Epithelial cell of esophagus (primary cell): ENCODE measurements around the gene TEX2.

Experiments used
- DNase-seq: peaks from one replicate; pipeline ENCODE4 v3.0.0; 2010; ENCODE audit warnings: low read depth
- H3K4me3 ChIP-seq: 2 replicates; pipeline ENCODE4 v1.5.1; 2011; ENCODE audit warnings: mild to moderate bottlenecking, low read length, control low read depth
- CTCF ChIP-seq: IDR thresholded peaks from 2 replicates; pipeline ENCODE4 v1.5.1; 2011; ENCODE audit warnings: low read depth, mild to moderate bottlenecking, low read length, control low read depth, inconsistent platforms; ENCODE audit not compliant: insufficient read depth; ENCODE audit errors: missing control alignments

Gene TEX2

GRCh38 chr17:64113006-64113405 is 150.1 kb downstream of the TEX2 start:
- H3K4me3 ChIP-seq, result no peak overlapping the region
- TF ChIP-seq CTCF, result no peak
- no peak for DNase-seq

GRCh38 chr17:64111831-64112230 is 151.2 kb downstream of the TEX2 start:
- no peak for DNase-seq
- no peak overlapping the region for H3K4me3 ChIP-seq
- TF ChIP-seq CTCF, result no peak

GRCh38 chr17:64110379-64111152 is 152.5 kb downstream of the TEX2 start:
- no peak for DNase-seq
- no peak overlapping the region for H3K4me3 ChIP-seq
- TF ChIP-seq CTCF, result no peak

- no peak for TF ChIP-seq CTCF
- no peak for DNase-seq
- H3K4me3 ChIP-seq, result no peak overlapping the region
These were observed 153.7 kb downstream of the TEX2 start for GRCh38 chr17:64109400-64109799.

- H3K4me3 ChIP-seq, result no peak overlapping the region
- no peak for TF ChIP-seq CTCF
- no peak for DNase-seq
These were observed 155.4 kb downstream of the TEX2 start for GRCh38 chr17:64107500-64108236.

- TF ChIP-seq CTCF, result no peak
- no peak for DNase-seq
- no peak overlapping the region for H3K4me3 ChIP-seq
These were observed 156.1 kb downstream of the TEX2 start for GRCh38 chr17:64106918-64107317.
